ENCODE data around the gene NOTCH4. TPM values are rescaled to one million over a fixed set of nuclear protein-coding genes. Genes with fewer than 3 reads are reported as not detected.
A peak's percentile ranks its signal among the peaks of the same experiment; 100 is the strongest.

The NOTCH4 gene
- total and polyA plus RNA-seq, 9 of the 15 experiments (the other 6 are each of a cell fraction or from before 2014, with no cell fraction given) = 0.24 to 4.3 (median 1.7) TPM

DNA sequence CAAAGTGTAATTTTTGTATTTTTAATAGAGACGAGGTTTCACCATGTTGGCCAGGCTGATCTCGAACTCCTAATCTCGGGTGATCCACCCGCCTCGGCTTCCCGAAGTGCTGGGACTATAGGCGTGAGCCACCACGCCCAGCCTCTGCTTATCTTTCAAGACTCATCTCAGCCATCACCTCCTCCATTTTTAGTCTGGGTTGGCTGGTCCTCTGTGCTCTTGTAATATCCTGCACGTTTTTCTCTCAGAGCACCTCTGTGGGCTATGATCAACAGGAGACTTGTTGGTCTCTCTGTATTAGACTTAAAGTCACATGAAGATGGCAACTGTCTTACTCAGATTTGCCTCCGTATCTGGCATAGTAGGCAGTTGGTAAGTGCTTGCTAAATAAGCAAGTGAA is 7.6 kb downstream of the NOTCH4 start (continued):
- TF ChIP-seq BRF2 (IDR thresholded peaks at IDR 0.05; ENCODE audit: borderline replicate concordance, insufficient read depth, insufficient read length) (no peak), BRD9 (IDR thresholded peaks at IDR 0.05; ENCODE audit: low read depth, partially characterized antibody) (no peak), CREB3L1 (IDR thresholded peaks at IDR 0.05; ENCODE audit: borderline replicate concordance, low read depth) (no peak), PHB2 (IDR thresholded peaks at IDR 0.05; ENCODE audit: low read depth) (no peak), ZNF239 (CRISPR knock-in tag; IDR thresholded peaks at IDR 0.05) (peak; percentile 48; the same call in 1 of the 2 replicates), MXI1 (IDR thresholded peaks at IDR 0.05; ENCODE audit: low read depth, low read length) (no peak), NR2F6 (CRISPR knock-in tag; IDR thresholded peaks at IDR 0.05) (no peak), ARNT (IDR thresholded peaks at IDR 0.05) (no peak), SUPT5H (IDR thresholded peaks at IDR 0.05) (no peak), CEBPG (CRISPR knock-in tag; IDR thresholded peaks at IDR 0.05) (no peak), CEBPG (tag; conservative IDR thresholded peaks at IDR 0.05 in 1 of 2, IDR thresholded peaks at IDR 0.05 in 1 of 2) (no peak), LARP7 (IDR thresholded peaks at IDR 0.05) (no peak), CXXC5 (CRISPR knock-in tag; IDR thresholded peaks at IDR 0.05) (peak; percentile 60), ZNF696 (CRISPR knock-in tag; conservative IDR thresholded peaks at IDR 0.05) (no peak), TRIM28 (IDR thresholded peaks at IDR 0.05) (no peak), ZNF592 (IDR thresholded peaks at IDR 0.05) (peak; percentile 83; the same call in 1 of the 2 replicates), GATAD2A (IDR thresholded peaks at IDR 0.05) (no peak), FIP1L1 (IDR thresholded peaks at IDR 0.05; ENCODE audit: low read depth, low read length, poor library complexity, severe bottlenecking) (no peak), NR2C1 (IDR thresholded peaks at IDR 0.05) (no peak), NR2C1 (tag; IDR thresholded peaks at IDR 0.05) (0 out of 2 replicates have a peak, but pooled peaks have one; percentile 40), ZC3H11A (IDR thresholded peaks at IDR 0.05; ENCODE audit: low read depth, low read length) (no peak)
- TF ChIP-seq, protein P1, sequence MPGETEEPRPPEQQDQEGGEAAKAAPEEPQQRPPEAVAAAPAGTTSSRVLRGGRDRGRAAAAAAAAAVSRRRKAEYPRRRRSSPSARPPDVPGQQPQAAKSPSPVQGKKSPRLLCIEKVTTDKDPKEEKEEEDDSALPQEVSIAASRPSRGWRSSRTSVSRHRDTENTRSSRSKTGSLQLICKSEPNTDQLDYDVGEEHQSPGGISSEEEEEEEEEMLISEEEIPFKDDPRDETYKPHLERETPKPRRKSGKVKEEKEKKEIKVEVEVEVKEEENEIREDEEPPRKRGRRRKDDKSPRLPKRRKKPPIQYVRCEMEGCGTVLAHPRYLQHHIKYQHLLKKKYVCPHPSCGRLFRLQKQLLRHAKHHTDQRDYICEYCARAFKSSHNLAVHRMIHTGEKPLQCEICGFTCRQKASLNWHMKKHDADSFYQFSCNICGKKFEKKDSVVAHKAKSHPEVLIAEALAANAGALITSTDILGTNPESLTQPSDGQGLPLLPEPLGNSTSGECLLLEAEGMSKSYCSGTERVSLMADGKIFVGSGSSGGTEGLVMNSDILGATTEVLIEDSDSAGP (CRISPR knock-in tag; IDR thresholded peaks at IDR 0.05) = no peak

Data from K562 (cell line).